ENCODE data around the gene PFDN2.
A peak's percentile ranks its signal among the peaks of the same experiment; 100 is the strongest.

PFDN2 gene

GRCh38 chr1:161165742-161166668, 48.2 kb upstream of the PFDN2 start, which contains the start of gene PPOX (continued):
- no peak for TF ChIP-seq PRDM2 (tag by site-specific recombination; IDR thresholded peaks at IDR 0.05; ENCODE audit: borderline replicate concordance)
- no peak for TF ChIP-seq ZNF510 (tag by site-specific recombination; IDR thresholded peaks at IDR 0.05; ENCODE audit: insufficient replicate concordance)
- peak; percentile 52; the same call in 1 of the 2 replicates for TF ChIP-seq PATZ1 (tag by site-specific recombination; IDR thresholded peaks at IDR 0.05)
- TF ChIP-seq ZNF146 (tag by site-specific recombination; IDR thresholded peaks at IDR 0.05) = no peak
- 0 out of 2 replicates have a peak, but pooled peaks have one; percentile 25 for TF ChIP-seq MZF1 (tag by site-specific recombination; IDR thresholded peaks at IDR 0.05; ENCODE audit: borderline replicate concordance)
- no peak for TF ChIP-seq ZNF398 (tag by site-specific recombination; IDR thresholded peaks at IDR 0.05)
- no peak for TF ChIP-seq ZNF280C (tag by site-specific recombination; IDR thresholded peaks at IDR 0.05)
- no peak for TF ChIP-seq ZNF555 (tag by site-specific recombination; conservative IDR thresholded peaks at IDR 0.05)
- TF ChIP-seq FEZF1 (tag by site-specific recombination; IDR thresholded peaks at IDR 0.05) = 0 out of 2 replicates have a peak, but pooled peaks have one; percentile 17
- TF ChIP-seq ZNF692 (tag by site-specific recombination; IDR thresholded peaks at IDR 0.05) = 0 out of 2 replicates have a peak, but pooled peaks have one; percentile 13
- TF ChIP-seq ZNF530 (tag by site-specific recombination; IDR thresholded peaks at IDR 0.05; ENCODE audit: low read depth) = no peak
- peak; percentile 94 for TF ChIP-seq ZNF335 (tag by site-specific recombination; conservative IDR thresholded peaks at IDR 0.05)
- TF ChIP-seq ZIC2 (tag by site-specific recombination; IDR thresholded peaks at IDR 0.05) = no peak
- TF ChIP-seq GLI4 (tag by site-specific recombination; IDR thresholded peaks at IDR 0.05) = no peak
- TF ChIP-seq OVOL3 (tag by site-specific recombination; IDR thresholded peaks at IDR 0.05) = no peak; the same call in 1 of the 2 replicates
- TF ChIP-seq ZSCAN30 (tag by site-specific recombination; IDR thresholded peaks at IDR 0.05) = peak; percentile 77
- peak; percentile 68 for TF ChIP-seq BCL11B (tag by site-specific recombination; IDR thresholded peaks at IDR 0.05; ENCODE audit: low read depth)
- peak; percentile 29; the same call in 1 of the 2 replicates for TF ChIP-seq ZBTB11 (tag by site-specific recombination; conservative IDR thresholded peaks at IDR 0.05; ENCODE audit: low read depth)
- no peak for TF ChIP-seq ZNF747 (tag by site-specific recombination; IDR thresholded peaks at IDR 0.05)

Measured in HEK293 (cell line).